DOHH2 (cell line): Measurements from ENCODE around the gene TUFT1.

Source experiments
- EZH2phosphoT487 ChIP-seq: fragments of 200-600 bp; sonication (generic); IDR thresholded peaks from 2 replicates; pipeline ENCODE4 v1.6.1; 2017; ENCODE audit warnings: borderline replicate concordance, mild to moderate bottlenecking, antibody characterized with exemption, low read length, moderate library complexity, mixed read lengths
- TF ChIP-seq, protein P1 (sequence below): fragments of 200-600 bp; sonication (generic); IDR thresholded peaks from one replicate; pipeline ENCODE4 v1.5.1; 2014; ENCODE audit warnings: antibody characterized with exemption, mild to moderate bottlenecking, low read depth, low read length; ENCODE audit not compliant: poor library complexity, severe bottlenecking

DNA sequence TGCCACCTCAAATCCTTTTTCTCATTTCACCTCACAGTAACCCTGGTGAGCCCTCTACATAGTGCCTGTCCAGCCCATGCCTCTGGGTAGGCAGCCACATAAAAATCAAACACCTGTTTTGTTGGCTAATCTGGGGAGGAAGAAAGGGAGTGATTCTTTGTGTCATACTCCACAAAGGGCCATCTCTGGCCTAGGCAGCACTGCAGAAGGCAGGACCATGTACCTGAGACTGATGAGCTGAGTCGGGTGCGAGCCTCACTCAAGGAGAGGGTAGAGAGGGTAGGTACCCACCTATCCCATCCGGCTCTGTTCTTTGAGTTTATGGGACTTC, 7.8 kb downstream of the TUFT1 start:
- TF ChIP-seq, protein P1, sequence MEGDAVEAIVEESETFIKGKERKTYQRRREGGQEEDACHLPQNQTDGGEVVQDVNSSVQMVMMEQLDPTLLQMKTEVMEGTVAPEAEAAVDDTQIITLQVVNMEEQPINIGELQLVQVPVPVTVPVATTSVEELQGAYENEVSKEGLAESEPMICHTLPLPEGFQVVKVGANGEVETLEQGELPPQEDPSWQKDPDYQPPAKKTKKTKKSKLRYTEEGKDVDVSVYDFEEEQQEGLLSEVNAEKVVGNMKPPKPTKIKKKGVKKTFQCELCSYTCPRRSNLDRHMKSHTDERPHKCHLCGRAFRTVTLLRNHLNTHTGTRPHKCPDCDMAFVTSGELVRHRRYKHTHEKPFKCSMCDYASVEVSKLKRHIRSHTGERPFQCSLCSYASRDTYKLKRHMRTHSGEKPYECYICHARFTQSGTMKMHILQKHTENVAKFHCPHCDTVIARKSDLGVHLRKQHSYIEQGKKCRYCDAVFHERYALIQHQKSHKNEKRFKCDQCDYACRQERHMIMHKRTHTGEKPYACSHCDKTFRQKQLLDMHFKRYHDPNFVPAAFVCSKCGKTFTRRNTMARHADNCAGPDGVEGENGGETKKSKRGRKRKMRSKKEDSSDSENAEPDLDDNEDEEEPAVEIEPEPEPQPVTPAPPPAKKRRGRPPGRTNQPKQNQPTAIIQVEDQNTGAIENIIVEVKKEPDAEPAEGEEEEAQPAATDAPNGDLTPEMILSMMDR: no peak
- no peak for TF ChIP-seq EZH2phosphoT487
